Heart right ventricle (tissue), 16 donors: ENCODE data around the gene MEX3A. TPM values are rescaled to one million over a fixed set of nuclear protein-coding genes. Genes with fewer than 3 reads are reported as not detected.

Source experiments
- ATAC-seq, 8 donors: fragments of 200-7000 bp; cut with Tn5 transposase; one replicate each; pipeline ENCODE4 v1.9.1; 2020; ENCODE audit warnings: mild to moderate bottlenecking in 8 of 8, moderate library complexity in 8 of 8, moderate number of reproducible peaks in 1 of 8
- DNase-seq, 2 donors: peaks; one replicate each; pipeline ENCODE4 v3.0.0-alpha.2; 2020
- H3K27ac ChIP-seq, 10 donors: fragments of 200-600 bp; sonication (generic) in 2 of 10; one replicate each; pipeline versions ENCODE4 v1.5.0 to v1.8.0; 2020 to 2022; ENCODE audit warnings: mild to moderate bottlenecking in 3 of 10
- H3K27me3 ChIP-seq, 7 donors: fragments of 200-600 bp; one replicate each; pipeline ENCODE4 v1.8.0; 2021 to 2022; ENCODE audit warnings: mild to moderate bottlenecking in 2 of 7
- H3K36me3 ChIP-seq, 9 donors: fragments of 200-600 bp; sonication (generic) in 1 of 9; one replicate each; pipeline versions ENCODE4 v1.5.0 to v1.8.0; 2020 to 2022; ENCODE audit warnings: mild to moderate bottlenecking in 2 of 9
- H3K4me1 ChIP-seq, 9 donors: fragments of 200-600 bp; sonication (generic) in 1 of 9; one replicate each; pipeline versions ENCODE4 v1.5.0 to v1.8.0; 2020 to 2022; ENCODE audit warnings: mild to moderate bottlenecking in 4 of 9
- H3K4me3 ChIP-seq, 10 donors: fragments of 200-600 bp; sonication (generic) in 2 of 10; one replicate each; pipeline versions ENCODE4 v1.5.0 to v1.8.0; 2020 to 2022; ENCODE audit warnings: mild to moderate bottlenecking in 7 of 10, moderate library complexity in 2 of 10
- H3K9me3 ChIP-seq, 11 donors: fragments of 200-600 bp in 10 of 11; sonication (generic) in 2 of 11; one replicate each; pipeline versions ENCODE4 v1.5.0 to v1.8.0; 2013 to 2022; ENCODE audit warnings: mild to moderate bottlenecking in 2 of 11, control low read depth in 1 of 11, moderate library complexity in 1 of 11
- WGBS, 2 donors: extraction: QIAGEN DNeasy Blood & Tissue Kit; methylation state at CpG; one replicate each; pipeline ENCODE4 v1.1.7; 2013; ENCODE audit warnings: inconsistent platforms in 1 of 2; 5-methylcytosine and 5-hydroxymethylcytosine counted together
- intact Hi-C, 10 donors: fragments of 100-400 bp; cut with DNase I; formaldehyde crosslinking; loops; one replicate each; pipeline versions ENCODE4 v1.11.1 to v1.14.2; 2022
- polyA plus RNA-seq, 2 donors: library from polyadenylated mRNA; stranded (reverse); fragments of 200-250 nt; gene quantifications; one replicate each; pipeline ENCODE4 v1.2.3, GENCODE V29; 2013
- total RNA-seq, 10 donors: library from RNA; stranded (reverse); fragmentation: NEBNext Ultra II Directional in 3 of 10; extraction: Animal tissue kit (Norgen Biotek cat#: 25700) in 3 of 10; gene quantifications; one replicate each; pipeline versions ENCODE4 v1.2.1 to v1.2.4, GENCODE V29; 2021 to 2023
- TF ChIP-seq, protein P1 (sequence below), 9 donors: fragments of 200-600 bp; sonication (generic) in 2 of 9; IDR thresholded peaks; one replicate each; pipeline versions ENCODE4 v1.5.0 to v1.8.0; 2021 to 2022; ENCODE audit warnings: antibody characterized with exemption in 9 of 9, mild to moderate bottlenecking in 5 of 9, moderate library complexity in 1 of 9
- donor health status: Arrhythmogenic right ventricular cardiomyopathy.
- donor health status: ischemic (EF 13 %, LVEDD 7.1; RV severe dilation, severe dysfunction).
- donor health status: healthy with polysubstance abuse.
- donor health status: DM: no; HTN: yes; CAD: no.
- donor health status: DM: no; HTN: no; CAD: no.
- donor health status: ischemic (EF 25% LVEDD 6.9; RV normal size, moderate dysfunction).
- donor health status: ischemic (EF 25% LVEDD 5.7; RV mildly dilated, moderate dysfunction).
- donor health status: healthy.
- donor health status: DM: yes; HTN: yes; CAD: no.
- donor health status: Ischemic cardiomyopathy.
- donor health status: ischemic (EF 35%, LVEDD 5.7; RV mildly dilated, moderate dysfunction).
- donor health status: nonischemic (EF 11% LVEDD 7.7; RV severe dilation, severe dysfunction).
- donor health status: DM: yes; HTN: yes; CAD: no.
- donor health status: PGD.
- donor health status: ischemic (EF 29% LVEDD 5.4; RV normal size, mild dysfunction).
- donor health status: nonischemic (EF 23%, LVEDD 6.1; RV moderate dilation, normal function).

The MEX3A gene
- total and polyA plus RNA-seq, 12 donors, result 0.09 to 0.31 (median 0.19) TPM

DNA sequence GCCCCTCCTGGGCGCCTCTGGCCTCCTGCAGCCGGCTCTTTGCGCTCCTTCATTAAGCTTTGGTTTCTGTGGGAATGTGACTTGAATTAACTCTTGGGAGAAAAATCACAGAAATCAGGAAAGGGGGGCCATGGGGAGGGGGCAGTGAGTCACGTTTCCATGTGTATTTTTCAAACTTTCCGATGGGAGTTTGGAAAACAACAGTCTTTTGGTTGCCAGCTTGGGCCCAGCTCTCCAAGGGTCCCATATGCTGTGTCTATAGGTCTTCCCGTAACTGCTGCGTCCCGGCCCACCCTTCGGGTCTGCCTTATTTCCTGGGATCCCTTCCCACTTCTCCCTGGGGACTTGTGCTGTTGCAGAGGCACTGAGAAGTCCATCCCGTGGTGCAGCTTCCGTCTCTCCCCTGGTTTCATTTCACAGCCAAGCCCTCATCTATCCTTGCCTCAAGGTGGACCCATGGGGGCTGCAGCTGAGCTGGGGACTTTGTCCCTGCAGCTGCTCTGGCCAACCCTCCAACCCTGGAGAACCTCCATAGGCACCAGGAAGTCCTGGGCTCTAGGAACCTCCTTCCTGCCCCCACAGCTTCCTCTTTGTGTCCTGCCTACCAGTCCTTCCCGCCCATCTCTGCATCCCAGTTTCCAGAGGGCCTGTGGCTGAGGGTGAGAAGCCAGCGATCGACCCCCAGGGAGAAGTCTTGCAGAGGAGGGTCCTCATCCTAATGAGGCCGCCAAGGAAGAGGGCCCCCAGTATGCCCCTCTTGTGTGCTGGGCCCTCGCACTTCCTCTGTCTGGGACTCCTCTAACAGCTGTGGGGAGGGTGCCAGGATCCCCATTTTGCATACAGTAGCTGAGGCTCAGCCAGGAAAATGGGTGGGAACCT, 20.6 kb upstream of the MEX3A start:
- peak in 1 of 2 donors; percentile 57 for DNase-seq
- peak in 1 of 8 donors; percentile 3 for ATAC-seq
- Histone ChIP-seq H3K4me3 (no peak overlapping the region), H3K27ac (peak overlapping the region; percentile 79 to 98 (median 95)), H3K27me3 (no peaks in the 10 kb centered on the region), H3K9me3 (no peaks in the 10 kb centered on the region), H3K36me3 (no peaks in the 10 kb centered on the region), H3K4me1 (peaks cover 47 to 79% (median 71%) of the 10 kb centered on the region in 9 donors)
- WGBS, 2 donors, result 58 to 61% methylated on average over 16 of the region's 16 CpGs
- TF ChIP-seq, protein P1, sequence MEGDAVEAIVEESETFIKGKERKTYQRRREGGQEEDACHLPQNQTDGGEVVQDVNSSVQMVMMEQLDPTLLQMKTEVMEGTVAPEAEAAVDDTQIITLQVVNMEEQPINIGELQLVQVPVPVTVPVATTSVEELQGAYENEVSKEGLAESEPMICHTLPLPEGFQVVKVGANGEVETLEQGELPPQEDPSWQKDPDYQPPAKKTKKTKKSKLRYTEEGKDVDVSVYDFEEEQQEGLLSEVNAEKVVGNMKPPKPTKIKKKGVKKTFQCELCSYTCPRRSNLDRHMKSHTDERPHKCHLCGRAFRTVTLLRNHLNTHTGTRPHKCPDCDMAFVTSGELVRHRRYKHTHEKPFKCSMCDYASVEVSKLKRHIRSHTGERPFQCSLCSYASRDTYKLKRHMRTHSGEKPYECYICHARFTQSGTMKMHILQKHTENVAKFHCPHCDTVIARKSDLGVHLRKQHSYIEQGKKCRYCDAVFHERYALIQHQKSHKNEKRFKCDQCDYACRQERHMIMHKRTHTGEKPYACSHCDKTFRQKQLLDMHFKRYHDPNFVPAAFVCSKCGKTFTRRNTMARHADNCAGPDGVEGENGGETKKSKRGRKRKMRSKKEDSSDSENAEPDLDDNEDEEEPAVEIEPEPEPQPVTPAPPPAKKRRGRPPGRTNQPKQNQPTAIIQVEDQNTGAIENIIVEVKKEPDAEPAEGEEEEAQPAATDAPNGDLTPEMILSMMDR (IDR thresholded peaks at IDR 0.05), result no peak
- intact Hi-C loops, result no loop called here

DNA sequence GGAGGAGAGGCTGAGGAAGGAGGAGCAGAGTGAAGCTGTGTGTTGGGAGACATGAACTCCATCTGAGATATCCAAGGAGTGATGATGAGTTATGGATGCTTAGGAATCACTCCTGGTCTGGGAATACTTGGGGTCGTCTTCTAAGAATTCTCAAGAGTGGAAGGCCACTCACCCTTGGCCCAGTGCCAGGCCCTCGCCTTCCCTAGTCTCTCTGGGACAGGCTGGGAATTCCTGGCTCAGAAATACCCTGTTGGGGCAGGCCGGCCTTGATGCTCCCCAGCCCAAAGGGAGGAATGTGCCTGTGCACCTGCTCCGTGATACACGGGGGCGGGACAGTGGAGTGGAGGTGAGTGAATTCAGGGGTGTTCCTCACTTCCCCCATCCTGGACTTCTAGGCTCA, 19.6 kb upstream of the MEX3A start:
- Histone ChIP-seq H3K27me3 (no peaks in the 10 kb centered on the region), H3K36me3 (no peaks in the 10 kb centered on the region), H3K9me3 (no peaks in the 10 kb centered on the region), H3K27ac (peak overlapping the region in 9 of 10 donors; percentile 92 to 98 (median 95)), H3K4me1 (peaks cover 50 to 79% (median 71%) of the 10 kb centered on the region in 9 donors), H3K4me3 (no peak overlapping the region)
- WGBS, 2 donors, result 52 to 75% methylated on average over 6 of the region's 6 CpGs
- TF ChIP-seq, protein P1 (IDR thresholded peaks at IDR 0.05), result no peak
- no peak for ATAC-seq
- intact Hi-C loops, result no loop called here
- DNase-seq, result peak in 1 of 2 donors; percentile 61

DNA sequence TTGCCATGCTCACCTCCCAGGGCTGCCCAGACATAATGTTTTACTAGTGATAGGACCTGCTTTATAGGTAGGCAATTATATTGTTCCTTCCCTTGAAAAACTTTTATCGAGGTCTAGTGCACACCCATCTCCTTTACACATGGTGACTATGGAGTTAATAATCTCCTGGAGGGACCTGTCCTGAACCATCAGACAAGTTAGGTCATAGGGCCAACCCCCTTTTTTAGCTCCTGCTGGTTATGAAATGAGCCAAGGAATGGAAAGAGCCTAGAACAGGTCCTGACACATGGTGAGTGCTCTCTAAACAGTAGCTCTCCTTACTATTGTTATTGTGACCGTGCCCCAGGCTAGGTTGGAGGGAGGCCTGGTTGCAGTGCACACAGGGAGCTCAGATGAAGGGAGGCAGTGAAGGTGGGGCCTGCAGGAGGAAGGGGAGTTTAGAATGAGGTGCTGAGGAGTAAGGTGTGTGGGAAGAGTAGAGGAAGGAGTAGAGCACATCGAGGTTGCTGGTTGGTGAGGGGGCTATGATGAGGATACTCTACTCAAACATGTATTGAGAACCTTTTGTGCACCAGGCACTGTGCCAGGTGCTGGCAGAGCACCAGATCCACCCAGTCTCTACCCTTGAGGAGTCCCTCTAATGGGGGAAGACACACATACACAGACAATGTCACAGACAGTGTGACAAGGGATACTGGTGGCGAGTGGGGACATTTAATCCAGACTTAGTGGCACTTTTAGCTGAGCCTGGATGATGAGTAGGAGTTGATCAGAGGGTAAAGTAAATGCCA, 18.1 kb upstream of the MEX3A start:
- DNase-seq, result no peak
- 65 to 66% methylated on average over 4 of the region's 4 CpGs for WGBS, 2 donors
- intact Hi-C loops, result no loop called here
- Histone ChIP-seq H3K27me3 (no peaks in the 10 kb centered on the region), H3K36me3 (no peaks in the 10 kb centered on the region), H3K4me3 (no peak overlapping the region), H3K27ac (peak overlapping the region in 3 of 10 donors; percentile 6 to 20 (median 7)), H3K4me1 (peaks cover 51 to 79% (median 70%) of the 10 kb centered on the region in 9 donors), H3K9me3 (no peaks in the 10 kb centered on the region)
- TF ChIP-seq, protein P1 (IDR thresholded peaks at IDR 0.05), result no peak
- no peak for ATAC-seq

DNA sequence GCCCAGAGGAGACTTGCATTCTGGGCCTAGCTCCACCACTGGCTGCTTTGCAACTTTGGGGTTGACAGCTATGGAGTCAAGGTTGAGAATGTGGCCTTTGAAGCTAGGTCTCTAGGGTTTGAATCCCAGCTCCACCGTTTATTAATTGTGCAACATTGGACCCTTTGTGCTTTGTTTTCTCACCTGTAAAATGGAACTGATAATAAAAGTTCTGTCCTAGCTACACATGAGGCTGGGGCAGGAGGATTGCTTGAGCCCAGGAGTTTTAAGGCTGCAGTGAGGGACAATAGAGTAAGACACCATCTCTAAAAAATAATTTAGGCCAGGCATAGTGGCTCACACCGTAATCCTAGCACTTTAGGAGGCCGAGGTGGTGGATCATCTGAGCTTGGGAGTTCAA, 17.0 kb upstream of the MEX3A start:
- intact Hi-C loops, result loop anchor here in 1 of 10 donors (5.0 kb wide), 1 partner anchor 33 kb away; no protein-coding TSS in a partner anchor
- Histone ChIP-seq H3K27ac (no peak overlapping the region), H3K4me1 (peaks cover 40 to 68% (median 59%) of the 10 kb centered on the region in 9 donors), H3K4me3 (no peak overlapping the region), H3K36me3 (no peaks in the 10 kb centered on the region), H3K27me3 (no peaks in the 10 kb centered on the region), H3K9me3 (no peaks in the 10 kb centered on the region)
- DNase-seq (no peak), ATAC-seq (no peak)
- WGBS, 2 donors, result 88% methylated on average over 3 of the region's 3 CpGs
- TF ChIP-seq, protein P1 (IDR thresholded peaks at IDR 0.05), result no peak
